Fibroblast of the aortic adventitia (primary cell): Measurements from ENCODE around the gene NMNAT2. TPM values are rescaled to one million over a fixed set of nuclear protein-coding genes. Genes with fewer than 3 reads are reported as not detected.
A peak's percentile ranks its signal among the peaks of the same experiment; 100 is the strongest.
"Not testable (repeated sequence)": the region's sequence is repeated elsewhere in the genome, so short reads cannot be mapped to it uniquely, and the experiment has no call there.

ENCODE experiments used
- DNase-seq: peaks from one replicate; pipeline ENCODE4 v3.0.0-alpha.2; 2010; ENCODE audit warnings: low read depth
- H3K4me3 ChIP-seq: 2 replicates; pipeline ENCODE4 v1.5.1; 2011; ENCODE audit warnings: low read depth, mild to moderate bottlenecking, control low read depth, low read length, moderate library complexity
- total RNA-seq: library from RNA; depleted of rRNA; stranded (reverse); fragments of >200 nt; gene quantifications from 2 replicates; pipeline ENCODE4 v1.2.3, GENCODE V29; 2012; ENCODE audit warnings: low replicate concordance
- TF ChIP-seq, protein P1 (sequence below): IDR thresholded peaks from 2 replicates; pipeline ENCODE4 v1.5.1; 2011; ENCODE audit warnings: mild to moderate bottlenecking, low read length, control low read depth, inconsistent platforms; ENCODE audit not compliant: insufficient read depth

Gene NMNAT2
- total RNA-seq, 1 donor = 3.4 TPM

DNA sequence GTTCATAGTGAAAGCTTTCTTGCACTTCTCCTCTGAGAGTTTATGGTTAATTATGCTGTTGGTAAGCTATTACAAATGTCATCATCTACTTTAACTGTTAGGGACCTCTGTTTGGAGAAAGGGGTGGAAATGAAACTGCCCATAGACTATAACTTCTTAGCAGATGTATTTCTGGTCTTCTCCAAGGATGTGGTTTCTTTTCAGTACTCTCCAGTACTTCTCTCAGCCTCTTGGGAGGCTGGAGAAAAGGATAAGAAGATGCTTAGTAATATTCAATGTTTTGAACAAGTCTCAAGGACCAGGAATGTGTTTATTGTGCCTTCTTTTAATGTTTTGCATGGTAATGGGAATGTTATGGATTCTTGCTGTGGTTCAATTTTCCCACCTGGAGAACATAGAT, 171.7 kb downstream of the NMNAT2 start:
- no peak overlapping the region for H3K4me3 ChIP-seq
- no peak for DNase-seq
- TF ChIP-seq, protein P1, sequence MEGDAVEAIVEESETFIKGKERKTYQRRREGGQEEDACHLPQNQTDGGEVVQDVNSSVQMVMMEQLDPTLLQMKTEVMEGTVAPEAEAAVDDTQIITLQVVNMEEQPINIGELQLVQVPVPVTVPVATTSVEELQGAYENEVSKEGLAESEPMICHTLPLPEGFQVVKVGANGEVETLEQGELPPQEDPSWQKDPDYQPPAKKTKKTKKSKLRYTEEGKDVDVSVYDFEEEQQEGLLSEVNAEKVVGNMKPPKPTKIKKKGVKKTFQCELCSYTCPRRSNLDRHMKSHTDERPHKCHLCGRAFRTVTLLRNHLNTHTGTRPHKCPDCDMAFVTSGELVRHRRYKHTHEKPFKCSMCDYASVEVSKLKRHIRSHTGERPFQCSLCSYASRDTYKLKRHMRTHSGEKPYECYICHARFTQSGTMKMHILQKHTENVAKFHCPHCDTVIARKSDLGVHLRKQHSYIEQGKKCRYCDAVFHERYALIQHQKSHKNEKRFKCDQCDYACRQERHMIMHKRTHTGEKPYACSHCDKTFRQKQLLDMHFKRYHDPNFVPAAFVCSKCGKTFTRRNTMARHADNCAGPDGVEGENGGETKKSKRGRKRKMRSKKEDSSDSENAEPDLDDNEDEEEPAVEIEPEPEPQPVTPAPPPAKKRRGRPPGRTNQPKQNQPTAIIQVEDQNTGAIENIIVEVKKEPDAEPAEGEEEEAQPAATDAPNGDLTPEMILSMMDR = no peak

DNA sequence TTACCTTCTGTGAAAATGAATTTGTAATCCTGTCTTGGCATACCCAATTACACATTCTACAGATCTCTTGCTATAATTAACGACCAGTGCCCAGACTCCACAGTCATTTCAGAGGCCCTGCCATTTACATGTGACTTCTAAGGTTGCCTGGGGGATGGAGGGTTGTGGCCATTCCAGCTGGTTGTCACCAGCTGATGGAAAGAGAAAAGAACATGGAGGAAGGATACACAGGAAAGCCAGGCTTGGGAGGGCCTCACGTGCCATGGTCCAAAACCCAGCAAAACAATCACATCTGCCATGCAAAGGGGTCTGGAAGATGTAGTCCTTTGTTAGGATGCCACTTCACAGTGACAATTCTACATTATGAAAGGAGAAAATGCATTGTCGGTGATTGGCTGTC, 172.8 kb downstream of the NMNAT2 start:
- no peak for DNase-seq
- TF ChIP-seq, protein P1 = no peak
- H3K4me3 ChIP-seq = no peak overlapping the region

DNA sequence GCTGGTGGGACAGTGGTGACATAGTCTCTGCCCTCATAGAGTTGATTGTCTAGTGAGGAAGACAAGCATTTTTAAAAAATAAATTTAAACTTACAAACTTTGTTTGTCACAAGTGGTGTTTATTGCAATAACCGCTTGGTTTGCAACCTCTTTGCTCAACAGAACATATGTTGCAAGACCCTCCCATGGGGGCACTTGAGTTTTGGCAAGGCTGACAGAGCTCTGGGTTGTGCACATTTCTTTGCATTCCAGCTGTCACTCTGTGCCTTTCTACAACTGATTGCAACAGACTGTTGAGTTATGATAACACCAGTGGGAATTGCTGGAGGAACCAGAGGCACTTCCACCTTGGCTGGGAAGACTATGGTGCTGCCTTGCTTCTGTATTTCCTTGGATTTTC, 173.7 kb downstream of the NMNAT2 start:
- TF ChIP-seq, protein P1 = no peak
- peak; percentile 99 for DNase-seq
- H3K4me3 ChIP-seq = no peak overlapping the region

DNA sequence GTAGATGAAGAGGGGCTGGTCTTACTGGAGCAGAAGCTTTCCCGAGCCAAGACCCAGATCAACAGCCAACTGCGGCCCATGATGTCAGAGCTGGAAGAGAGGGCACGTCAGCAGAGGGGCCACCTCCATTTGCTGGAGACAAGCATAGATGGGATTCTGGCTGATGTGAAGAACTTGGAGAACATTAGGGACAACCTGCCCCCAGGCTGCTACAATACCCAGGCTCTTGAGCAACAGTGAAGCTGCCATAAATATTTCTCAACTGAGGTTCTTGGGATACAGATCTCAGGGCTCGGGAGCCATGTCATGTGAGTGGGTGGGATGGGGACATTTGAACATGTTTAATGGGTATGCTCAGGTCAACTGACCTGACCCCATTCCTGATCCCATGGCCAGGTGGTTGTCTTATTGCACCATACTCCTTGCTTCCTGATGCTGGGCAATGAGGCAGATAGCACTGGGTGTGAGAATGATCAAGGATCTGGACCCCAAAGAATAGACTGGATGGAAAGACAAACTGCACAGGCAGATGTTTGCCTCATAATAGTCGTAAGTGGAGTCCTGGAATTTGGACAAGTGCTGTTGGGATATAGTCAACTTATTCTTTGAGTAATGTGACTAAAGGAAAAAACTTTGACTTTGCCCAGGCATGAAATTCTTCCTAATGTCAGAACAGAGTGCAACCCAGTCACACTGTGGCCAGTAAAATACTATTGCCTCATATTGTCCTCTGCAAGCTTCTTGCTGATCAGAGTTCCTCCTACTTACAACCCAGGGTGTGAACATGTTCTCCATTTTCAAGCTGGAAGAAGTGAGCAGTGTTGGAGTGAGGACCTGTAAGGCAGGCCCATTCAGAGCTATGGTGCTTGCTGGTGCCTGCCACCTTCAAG, 174.8 kb downstream of the NMNAT2 start:
- peak; percentile 84 for DNase-seq
- no peak overlapping the region for H3K4me3 ChIP-seq
- TF ChIP-seq, protein P1 = no peak

DNA sequence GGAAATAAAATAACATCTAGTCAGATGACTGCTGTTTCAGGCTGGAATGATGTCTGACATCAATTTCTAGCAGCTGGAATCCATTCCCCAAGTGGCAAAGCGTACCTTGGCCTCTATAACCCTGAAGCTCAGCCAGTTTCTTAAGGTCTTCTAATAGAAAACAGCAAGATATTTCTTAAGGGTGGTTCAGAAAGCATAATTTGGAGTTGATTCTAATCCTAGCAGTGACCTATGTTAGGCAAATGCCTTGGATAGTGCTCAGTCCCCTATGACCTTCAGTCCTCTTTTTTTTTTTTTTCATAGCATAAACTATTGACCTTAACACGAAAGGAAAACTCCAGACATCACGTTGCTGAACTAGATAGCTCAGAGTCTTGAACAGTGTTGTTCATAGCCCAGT, 175.6 kb downstream of the NMNAT2 start:
- TF ChIP-seq, protein P1 = no peak
- DNase-seq = peak; percentile 51
- no peak overlapping the region for H3K4me3 ChIP-seq

DNA sequence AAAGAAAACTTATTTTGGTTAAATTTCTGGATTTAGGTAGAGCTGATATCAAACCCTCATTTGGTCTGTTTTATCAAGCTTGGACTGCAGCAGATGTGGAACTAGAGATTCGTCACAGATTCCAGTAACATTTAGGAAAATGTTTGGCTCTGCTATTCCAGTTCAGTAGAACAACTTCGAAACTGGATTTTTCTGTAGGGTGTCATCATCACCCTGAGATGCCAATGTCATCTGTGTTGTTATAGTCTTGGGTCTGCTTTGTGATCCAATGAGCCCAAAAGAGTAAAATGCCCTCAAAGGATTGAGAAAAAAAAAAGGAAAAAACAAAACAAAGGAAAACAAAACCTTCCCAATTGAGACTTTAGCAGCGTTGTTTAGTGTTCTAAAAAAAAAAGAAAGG, 176.7 kb downstream of the NMNAT2 start:
- no peak overlapping the region for H3K4me3 ChIP-seq
- DNase-seq = peak; percentile 90
- TF ChIP-seq, protein P1 = no peak

DNA sequence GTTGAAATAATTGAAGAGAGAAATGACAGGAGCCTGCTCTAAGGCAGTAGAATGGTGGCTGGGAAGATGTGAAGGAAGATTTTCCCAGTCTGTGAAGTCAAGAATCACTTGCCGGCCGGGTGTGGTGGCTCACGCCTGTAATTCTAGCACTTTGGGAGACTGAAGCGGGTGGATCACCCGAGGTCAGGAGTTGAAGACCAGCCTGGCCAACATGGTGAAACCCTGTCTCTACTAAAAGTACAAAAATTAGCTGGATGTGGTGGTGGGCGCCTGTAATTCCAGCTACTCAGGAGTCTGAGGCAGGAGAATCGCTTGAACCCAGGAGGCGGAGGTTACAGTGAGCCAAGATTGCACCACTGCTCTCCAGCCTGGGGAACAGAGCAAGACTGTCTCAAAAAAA, 177.3 kb downstream of the NMNAT2 start:
- not testable (repeated sequence) for DNase-seq, H3K4me3 ChIP-seq
